ENCODE results near the gene RHBDD1.

DNA sequence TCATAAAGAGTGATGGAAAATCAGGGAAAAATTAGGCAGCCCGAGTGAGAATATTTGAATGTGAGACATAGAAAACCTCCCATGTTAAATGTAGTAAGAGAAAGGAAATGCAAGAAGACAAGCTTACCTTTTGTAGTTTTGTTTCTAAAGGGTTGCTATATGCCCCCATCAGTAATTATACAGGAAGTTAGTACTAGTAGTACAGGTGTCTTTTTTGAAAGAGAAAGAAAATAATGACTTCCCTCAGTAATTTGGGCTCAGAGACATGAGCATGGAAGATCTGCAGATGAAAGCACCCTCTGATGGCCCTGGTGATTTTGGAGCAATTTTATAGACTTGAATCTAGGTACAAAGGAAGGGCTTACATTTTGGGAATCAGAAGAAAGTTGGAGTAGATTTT is 80.8 kb downstream of the RHBDD1 start:
- TF ChIP-seq POLR2A (IDR thresholded peaks at IDR 0.05) (no peak), CTCF (IDR thresholded peaks at IDR 0.05) (no peak)
